ENCODE data around the gene ATG7.

ATG7 gene

GRCh38 chr3:11565932-11566331, 293.7 kb downstream of the ATG7 start:
- no peak overlapping the region for H2AFZ ChIP-seq (ENCODE audit: low read length)
- no peaks in the 10 kb centered on the region for H3K9me2 ChIP-seq (replicated peaks; ENCODE audit: insufficient read depth, low read length)
- H3K27me3 ChIP-seq (replicated peaks; ENCODE audit: insufficient read depth, low read length) = no peaks in the 10 kb centered on the region
- no peak overlapping the region for H3K9ac ChIP-seq (ENCODE audit: low read length)
- no peaks in the 10 kb centered on the region for H3F3A ChIP-seq (ENCODE audit: insufficient read depth, low read length)
- no peak overlapping the region for H3K4me3 ChIP-seq (ENCODE audit: low read length)
- no peaks in the 10 kb centered on the region for H3K4me1 ChIP-seq (ENCODE audit: low read length)
- no peak overlapping the region for H3K27ac ChIP-seq (ENCODE audit: low read length)
- no peaks in the 10 kb centered on the region for H3K36me3 ChIP-seq (replicated peaks; ENCODE audit: insufficient read depth, low read length)
- no peak for TF ChIP-seq EZH2 (optimal IDR thresholded peaks at IDR 0.05; ENCODE audit: low read depth, low read length)
- TF ChIP-seq EZH2phosphoT487 (IDR thresholded peaks at IDR 0.05; ENCODE audit: low read length) = no peak
- TF ChIP-seq CTCF (IDR thresholded peaks at IDR 0.05; ENCODE audit: low read length) = no peak
- H4K20me1 ChIP-seq (ENCODE audit: insufficient read depth, low read length) = 0 out of 2 replicates have a peak, but pooled peaks cover 4% of the 10 kb centered on the region
- no peak for DNase-seq
- H3K4me2 ChIP-seq (ENCODE audit: low read depth, low read length) = no peak overlapping the region
- peaks cover 34% of the 10 kb centered on the region; the same call in 1 of the 2 replicates for H3K79me2 ChIP-seq (ENCODE audit: low read length)
- no peaks in the 10 kb centered on the region for H3K9me3 ChIP-seq (replicated peaks; ENCODE audit: insufficient read depth, low read length)

GRCh38 chr3:11566478-11566877, 294.3 kb downstream of the ATG7 start:
- Histone ChIP-seq H3K4me1 (ENCODE audit: low read length) (no peaks in the 10 kb centered on the region), H3K36me3 (replicated peaks; ENCODE audit: insufficient read depth, low read length) (no peaks in the 10 kb centered on the region), H4K20me1 (ENCODE audit: insufficient read depth, low read length) (0 out of 2 replicates have a peak, but pooled peaks cover 4% of the 10 kb centered on the region), H3K27me3 (replicated peaks; ENCODE audit: insufficient read depth, low read length) (no peaks in the 10 kb centered on the region), H3K4me3 (ENCODE audit: low read length) (no peak overlapping the region), H3K9ac (ENCODE audit: low read length) (no peak overlapping the region), H3K4me2 (ENCODE audit: low read depth, low read length) (no peak overlapping the region), H3K9me3 (replicated peaks; ENCODE audit: insufficient read depth, low read length) (no peaks in the 10 kb centered on the region), H3K27ac (ENCODE audit: low read length) (no peak overlapping the region), H3K79me2 (ENCODE audit: low read length) (peaks cover 34% of the 10 kb centered on the region; the same call in 1 of the 2 replicates), H3K9me2 (replicated peaks; ENCODE audit: insufficient read depth, low read length) (no peaks in the 10 kb centered on the region), H3F3A (ENCODE audit: insufficient read depth, low read length) (no peaks in the 10 kb centered on the region), H2AFZ (ENCODE audit: low read length) (no peak overlapping the region)
- DNase-seq = no peak
- TF ChIP-seq CTCF (IDR thresholded peaks at IDR 0.05; ENCODE audit: low read length) = no peak
- no peak for TF ChIP-seq EZH2phosphoT487 (IDR thresholded peaks at IDR 0.05; ENCODE audit: low read length)
- TF ChIP-seq EZH2 (optimal IDR thresholded peaks at IDR 0.05; ENCODE audit: low read depth, low read length) = no peak

GRCh38 chr3:11566916-11567315, 294.7 kb downstream of the ATG7 start:
- H3K4me2 ChIP-seq (ENCODE audit: low read depth, low read length) = no peak overlapping the region
- no peaks in the 10 kb centered on the region for H3K27me3 ChIP-seq (replicated peaks; ENCODE audit: insufficient read depth, low read length)
- no peaks in the 10 kb centered on the region for H3F3A ChIP-seq (ENCODE audit: insufficient read depth, low read length)
- DNase-seq = no peak
- no peaks in the 10 kb centered on the region for H3K9me3 ChIP-seq (replicated peaks; ENCODE audit: insufficient read depth, low read length)
- peaks cover 34% of the 10 kb centered on the region; the same call in 1 of the 2 replicates for H3K79me2 ChIP-seq (ENCODE audit: low read length)
- H3K9ac ChIP-seq (ENCODE audit: low read length) = no peak overlapping the region
- H3K4me3 ChIP-seq (ENCODE audit: low read length) = no peak overlapping the region
- no peaks in the 10 kb centered on the region for H3K4me1 ChIP-seq (ENCODE audit: low read length)
- TF ChIP-seq EZH2 (optimal IDR thresholded peaks at IDR 0.05; ENCODE audit: low read depth, low read length) (no peak), EZH2phosphoT487 (IDR thresholded peaks at IDR 0.05; ENCODE audit: low read length) (no peak), CTCF (IDR thresholded peaks at IDR 0.05; ENCODE audit: low read length) (no peak)
- H3K36me3 ChIP-seq (replicated peaks; ENCODE audit: insufficient read depth, low read length) = no peaks in the 10 kb centered on the region
- no peak overlapping the region for H3K27ac ChIP-seq (ENCODE audit: low read length)
- H4K20me1 ChIP-seq (ENCODE audit: insufficient read depth, low read length) = 0 out of 2 replicates have a peak, but pooled peaks cover 4% of the 10 kb centered on the region
- no peak overlapping the region for H2AFZ ChIP-seq (ENCODE audit: low read length)
- no peaks in the 10 kb centered on the region for H3K9me2 ChIP-seq (replicated peaks; ENCODE audit: insufficient read depth, low read length)

All from MM.1S (cell line).